GM21423 (cell line): ENCODE data around the gene TMEM37.

Source experiments
- ATAC-seq: cut with Tn5 transposase; IDR thresholded peaks from one replicate; pipeline ENCODE4 v1.9.1; 2021; ENCODE audit warnings: mild to moderate bottlenecking, moderate library complexity; ENCODE audit not compliant: unreplicated experiment

Gene TMEM37

GRCh38 chr2:119451336-119452050 lies 19.8 kb downstream of the TMEM37 start:
- ATAC-seq, result no peak

- no peak for ATAC-seq
Observed at GRCh38 chr2:119453972-119454593, 22.4 kb downstream of the TMEM37 start.

DNA sequence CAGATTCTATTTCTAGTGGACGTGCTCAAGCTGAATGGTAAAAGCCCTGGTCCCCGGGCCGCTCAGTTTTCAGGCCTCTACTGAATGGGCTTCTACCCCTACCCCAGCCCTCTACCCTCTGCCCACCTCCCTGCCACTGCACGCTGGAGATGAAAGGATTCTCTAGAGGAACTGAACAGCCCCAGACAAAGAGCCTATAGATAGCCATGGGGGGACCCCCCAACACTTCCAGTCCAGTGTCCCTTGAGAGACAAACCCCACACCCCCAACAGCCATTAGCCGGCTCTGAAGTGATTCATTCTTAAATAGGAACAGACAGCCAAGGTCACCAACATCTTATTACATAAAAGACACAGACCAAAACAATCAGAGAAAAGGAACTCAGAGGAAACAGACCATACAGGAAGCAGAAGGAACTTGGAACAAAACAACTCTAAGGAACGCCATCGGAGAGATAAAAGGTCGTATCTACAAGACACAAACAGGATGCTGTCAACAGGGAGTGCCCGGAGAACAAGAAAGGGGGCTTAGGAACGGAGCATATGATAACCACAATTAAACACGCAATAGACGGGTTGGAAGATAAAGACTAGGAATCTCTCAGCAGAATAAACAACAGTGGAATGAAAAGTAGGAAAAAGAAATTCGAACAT lies 23.5 kb downstream of the TMEM37 start:
- no peak for ATAC-seq

DNA sequence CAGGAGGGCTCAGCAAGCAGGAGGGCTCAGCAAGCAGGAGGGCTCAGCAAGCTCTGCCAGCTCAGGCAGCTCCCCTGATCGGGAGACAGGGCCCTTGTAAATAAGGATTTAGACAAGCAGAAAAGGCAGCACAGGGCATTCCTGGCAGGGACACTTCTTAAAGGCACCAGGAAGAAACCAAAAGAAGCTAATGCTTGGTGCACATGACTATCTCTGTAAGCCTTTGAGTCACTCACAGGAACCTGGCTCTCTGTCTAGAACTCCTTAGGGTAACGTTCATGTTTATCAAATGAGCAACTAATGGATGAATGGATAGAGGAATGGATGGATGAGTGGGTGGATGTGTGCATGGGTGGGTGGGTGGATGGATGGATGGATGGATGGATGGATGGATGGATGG lies 28.4 kb downstream of the TMEM37 start:
- ATAC-seq, result no peak

- ATAC-seq, result no peak
Observed at GRCh38 chr2:119461811-119462210, 30.2 kb downstream of the TMEM37 start.

GRCh38 chr2:119462574-119462973 lies 30.9 kb downstream of the TMEM37 start:
- ATAC-seq, result no peak

- no peak for ATAC-seq
Observed at GRCh38 chr2:119463136-119463535, 31.5 kb downstream of the TMEM37 start.

GRCh38 chr2:119463990-119464389 lies 32.3 kb downstream of the TMEM37 start:
- ATAC-seq, result no peak

GRCh38 chr2:119464981-119465380 lies 33.3 kb downstream of the TMEM37 start:
- ATAC-seq, result no peak

DNA sequence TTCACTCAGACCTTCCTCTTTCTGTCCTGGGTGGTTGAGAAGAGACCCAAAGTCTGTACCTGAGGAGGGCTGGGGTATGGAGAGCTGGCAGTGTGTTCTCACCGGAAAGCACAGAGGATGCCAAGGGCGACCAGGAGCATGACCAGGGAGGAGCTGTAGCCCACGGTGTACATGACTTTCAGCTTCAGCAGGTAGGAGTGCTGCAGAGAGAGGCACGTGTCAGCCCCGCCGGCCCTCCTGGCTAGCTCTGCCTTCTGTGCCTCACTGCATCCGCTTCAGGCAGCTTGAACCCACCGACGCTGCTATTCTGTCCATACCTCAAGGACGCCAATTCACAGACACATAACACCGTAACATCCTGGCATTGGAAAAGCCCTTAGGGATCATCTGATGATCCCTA lies 34.0 kb downstream of the TMEM37 start:
- ATAC-seq, result no peak

- no peak for ATAC-seq
Observed at GRCh38 chr2:119466373-119466772, 34.7 kb downstream of the TMEM37 start.

DNA sequence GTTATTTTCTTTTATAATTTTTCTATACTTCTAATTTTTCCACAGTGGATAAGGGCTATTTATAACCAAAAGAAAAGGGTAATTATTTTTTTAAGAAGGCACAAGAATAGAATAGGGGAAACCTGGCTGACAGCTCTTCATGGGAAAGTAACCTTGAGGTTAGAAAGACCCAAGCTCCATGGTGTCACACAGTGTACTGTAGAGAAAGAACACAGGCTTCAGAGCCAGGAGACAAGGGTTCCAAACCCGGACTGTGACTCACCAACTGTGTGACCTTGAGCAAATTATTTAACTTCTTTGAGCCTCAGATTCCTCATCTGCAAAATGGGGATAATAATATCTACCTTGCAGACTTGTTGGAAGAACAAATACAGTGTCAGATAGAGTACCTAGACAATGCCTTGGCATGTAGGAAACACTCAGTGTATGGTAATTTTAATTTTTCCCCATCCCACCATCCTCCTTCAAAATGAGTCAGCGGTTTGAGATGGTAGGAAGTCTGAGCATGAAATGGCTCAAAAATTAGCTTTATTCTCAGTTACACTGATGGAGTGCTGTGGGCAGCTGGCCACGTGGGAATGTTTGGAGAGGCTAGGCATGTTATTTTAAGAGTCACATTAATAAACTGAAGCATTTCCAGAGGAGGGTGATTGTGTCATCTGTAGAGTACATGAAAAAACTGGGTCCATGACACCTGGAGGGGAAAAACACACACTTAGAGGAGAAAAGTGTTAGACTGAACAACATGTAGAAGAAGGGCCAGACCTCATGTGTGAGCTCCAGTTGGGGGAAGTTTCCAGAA lies 36.7 kb downstream of the TMEM37 start:
- no peak for ATAC-seq

- ATAC-seq, result no peak
Observed at GRCh38 chr2:119469131-119469530, 37.5 kb downstream of the TMEM37 start.

DNA sequence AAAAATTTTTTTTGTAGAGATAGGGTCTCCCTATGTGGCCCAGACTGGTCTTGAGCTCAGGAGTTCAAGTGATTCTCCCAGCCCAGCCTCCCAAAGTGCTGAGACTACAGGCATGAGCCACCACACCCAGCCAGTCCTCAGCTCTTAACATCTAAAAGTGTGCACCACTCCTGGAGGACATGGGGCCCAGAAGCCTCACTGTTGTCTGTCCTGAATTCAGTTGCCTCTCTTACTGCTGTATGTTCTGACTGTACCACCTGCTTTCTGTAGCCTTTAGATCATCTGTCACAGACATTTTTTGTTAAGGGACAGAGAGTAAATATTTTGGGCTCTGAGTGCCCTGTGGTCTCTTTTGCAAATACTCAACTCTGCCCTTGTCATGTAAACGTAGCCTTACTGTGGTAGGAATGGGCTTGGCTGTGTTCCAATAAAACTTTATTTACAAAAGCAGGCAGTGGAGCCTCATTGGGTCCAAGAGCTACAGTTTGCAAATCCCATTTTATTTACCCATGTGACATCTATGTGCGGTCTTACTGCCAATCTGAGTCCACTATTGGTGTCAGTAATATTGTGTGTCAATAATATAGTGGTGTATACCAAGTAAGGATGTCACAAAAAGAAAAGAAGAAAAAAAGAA lies 38.1 kb downstream of the TMEM37 start:
- ATAC-seq, result no peak

- no peak for ATAC-seq
Observed at GRCh38 chr2:119472749-119473148, 41.1 kb downstream of the TMEM37 start.

GRCh38 chr2:119473621-119474370 lies 42.1 kb downstream of the TMEM37 start:
- no peak for ATAC-seq

DNA sequence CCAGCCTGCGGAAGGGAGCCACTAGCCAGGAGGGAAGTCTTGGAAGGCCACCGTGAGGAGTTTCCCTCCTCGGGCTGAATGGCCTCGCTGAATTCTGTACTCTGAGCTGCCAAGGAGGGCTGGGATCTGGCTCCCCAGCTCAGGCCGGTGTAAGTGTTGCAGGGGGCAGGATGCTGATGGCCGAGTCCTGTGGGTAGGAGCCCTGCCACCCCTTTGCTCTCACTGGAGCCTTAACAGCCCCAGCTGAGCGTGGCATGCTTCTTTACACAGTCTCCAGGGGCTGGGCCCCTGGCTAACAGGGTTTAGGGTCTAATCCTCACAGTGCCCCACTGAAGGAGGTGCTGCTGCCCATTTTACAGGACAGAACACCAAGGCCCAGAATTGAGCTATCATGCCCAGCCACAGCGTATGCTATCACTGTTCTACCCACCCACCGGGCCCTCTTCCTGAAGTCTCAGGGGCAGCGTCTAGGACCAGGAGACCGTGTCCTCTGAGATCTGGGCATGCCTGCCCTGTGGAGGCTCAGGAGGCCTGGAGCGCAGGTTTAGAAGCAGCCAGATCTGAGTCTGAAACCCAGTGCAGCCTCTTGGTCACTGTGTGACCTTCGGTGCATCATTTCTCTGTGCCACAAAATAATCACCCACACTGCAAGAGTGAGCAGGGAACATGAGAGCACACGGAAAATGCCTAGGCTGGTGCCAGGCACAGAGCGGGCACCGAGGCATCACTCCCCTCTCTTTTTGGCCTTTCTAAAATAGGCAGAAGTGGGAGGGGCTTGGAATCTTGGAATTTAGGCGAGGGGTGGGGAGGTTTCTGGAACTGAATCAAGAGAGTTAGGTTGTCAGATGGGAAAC lies 42.9 kb downstream of the TMEM37 start:
- ATAC-seq, result no peak

GRCh38 chr2:119475225-119475856 lies 43.7 kb downstream of the TMEM37 start:
- no peak for ATAC-seq

- no peak for ATAC-seq
Observed at GRCh38 chr2:119475857-119476244, 44.2 kb downstream of the TMEM37 start.
